AG10803 (cell line): ENCODE results near the gene FLRT2.

Experiments
- DNase-seq: peaks from one replicate; pipeline ENCODE4 v3.0.0; 2010; ENCODE audit warnings: low read depth
- H3K4me3 ChIP-seq: 2 replicates; pipeline ENCODE4 v1.5.1; 2011; ENCODE audit warnings: mild to moderate bottlenecking, low read length, control low read depth
- CTCF ChIP-seq: conservative IDR thresholded peaks from 2 replicates; pipeline ENCODE4 v1.5.1; 2011; ENCODE audit warnings: mild to moderate bottlenecking, low read length, control low read depth, inconsistent platforms

Gene FLRT2

GRCh38 chr14:85688006-85688405 lies 158.1 kb downstream of the FLRT2 start:
- no peak for TF ChIP-seq CTCF
- no peak overlapping the region for H3K4me3 ChIP-seq
- DNase-seq, result peak; percentile 12

- TF ChIP-seq CTCF, result no peak
- no peak for DNase-seq
- no peak overlapping the region for H3K4me3 ChIP-seq
Observed at GRCh38 chr14:85695300-85695699, 165.4 kb downstream of the FLRT2 start.

- no peak overlapping the region for H3K4me3 ChIP-seq
- TF ChIP-seq CTCF, result no peak
- DNase-seq, result no peak
Observed at GRCh38 chr14:85701116-85701515, 171.2 kb downstream of the FLRT2 start.

GRCh38 chr14:85701763-85702162 lies 171.8 kb downstream of the FLRT2 start:
- DNase-seq, result no peak
- no peak for TF ChIP-seq CTCF
- no peak overlapping the region for H3K4me3 ChIP-seq

- TF ChIP-seq CTCF, result no peak
- no peak overlapping the region for H3K4me3 ChIP-seq
- no peak for DNase-seq
Observed at GRCh38 chr14:85702191-85702590, 172.2 kb downstream of the FLRT2 start.

- no peak for TF ChIP-seq CTCF
- DNase-seq, result peak; percentile 13
- H3K4me3 ChIP-seq, result no peak overlapping the region
Observed at GRCh38 chr14:85702997-85703396, 173.1 kb downstream of the FLRT2 start.
